ENCODE results near the gene NIM1K.
"Not testable (repeated sequence)": the region's sequence is repeated elsewhere in the genome, so short reads cannot be mapped to it uniquely, and the experiment has no call there.

NIM1K gene

DNA sequence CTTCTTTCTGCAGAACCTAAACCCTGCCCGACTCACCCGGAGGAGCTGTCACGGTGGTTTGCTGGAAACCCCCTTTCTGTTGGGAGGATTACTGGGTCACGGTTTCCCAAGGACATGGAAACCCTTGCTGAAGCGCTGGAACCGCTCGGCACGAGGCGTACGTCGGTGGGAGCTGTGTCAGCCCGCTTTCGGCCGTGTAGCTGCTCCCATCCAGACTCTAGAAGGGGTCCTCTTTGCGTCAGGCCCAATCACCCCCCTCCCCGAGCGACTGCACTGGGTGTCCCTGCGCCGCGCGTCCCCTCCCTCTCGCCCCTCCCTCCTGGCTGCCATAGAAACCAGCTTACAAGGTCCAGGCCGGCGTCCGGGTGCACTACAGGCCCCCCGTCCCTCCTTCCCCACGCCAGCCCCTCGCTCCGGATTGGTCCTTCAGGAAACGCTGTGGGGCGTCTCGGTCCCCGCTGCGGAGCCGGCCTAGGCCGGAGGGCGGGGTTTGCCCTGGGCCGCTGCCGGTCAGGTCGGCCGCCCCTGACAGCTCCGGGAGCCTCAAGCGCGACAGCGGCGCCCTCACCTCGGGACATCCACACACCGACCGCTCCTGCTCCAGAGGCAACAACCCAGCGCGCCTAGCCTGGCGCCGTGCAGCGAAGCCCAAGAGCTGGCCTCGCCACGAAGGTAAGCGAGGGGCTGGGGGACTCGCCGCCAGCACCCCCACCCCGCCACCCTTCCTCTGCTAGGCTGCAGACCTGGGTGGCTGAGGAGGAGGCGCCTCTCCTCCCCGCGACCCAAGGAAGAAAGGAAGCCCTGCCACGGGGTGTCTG lies at the start of gene NIM1K:
Gene NIM1K, plus strand, starts transcription at position 486 of the 818 bp plus-strand sequence. CDS start 53,551 bp downstream, outside the sequence.
- DNase-seq = peak; percentile 83

DNA sequence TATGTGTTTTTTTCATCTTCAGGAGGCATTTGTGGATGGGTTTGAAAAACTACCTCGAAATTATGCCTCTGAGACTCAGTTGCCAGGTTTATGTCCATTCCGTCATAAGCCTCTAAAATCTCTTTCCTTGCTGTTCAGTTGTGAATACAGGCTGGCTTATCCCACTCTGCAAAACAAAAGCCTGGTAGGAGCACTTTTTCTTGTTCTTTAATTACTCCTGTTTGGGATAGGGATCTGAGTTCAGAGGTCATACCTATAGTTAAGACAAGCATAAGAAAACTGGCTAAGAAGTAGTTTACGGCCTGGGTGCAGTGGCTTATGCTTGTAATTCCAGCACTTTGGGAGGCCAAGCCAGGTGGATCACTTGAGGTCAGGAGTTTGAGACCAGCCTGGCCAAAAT lies 47.0 kb upstream of the NIM1K start:
- DNase-seq = no peak

DNA sequence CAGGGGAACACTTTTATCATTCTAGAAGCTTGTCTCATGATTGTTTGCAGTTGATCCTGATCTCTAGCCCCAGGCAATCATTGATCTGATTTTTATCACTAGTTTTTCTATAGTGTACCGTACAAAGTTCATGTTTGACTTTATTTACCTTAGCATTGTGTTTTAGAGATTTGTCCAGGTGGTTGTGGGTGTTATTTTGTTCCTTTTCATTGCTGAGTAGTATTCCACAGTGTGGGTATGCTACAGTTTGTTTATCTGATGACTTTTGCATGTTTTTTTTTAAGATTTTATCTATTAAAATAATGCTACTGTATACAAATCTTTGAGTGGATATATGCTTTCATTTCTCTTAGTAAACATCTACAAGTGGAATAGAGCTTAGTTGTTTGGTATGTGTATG lies 45.1 kb upstream of the NIM1K start:
- no peak for DNase-seq

DNA sequence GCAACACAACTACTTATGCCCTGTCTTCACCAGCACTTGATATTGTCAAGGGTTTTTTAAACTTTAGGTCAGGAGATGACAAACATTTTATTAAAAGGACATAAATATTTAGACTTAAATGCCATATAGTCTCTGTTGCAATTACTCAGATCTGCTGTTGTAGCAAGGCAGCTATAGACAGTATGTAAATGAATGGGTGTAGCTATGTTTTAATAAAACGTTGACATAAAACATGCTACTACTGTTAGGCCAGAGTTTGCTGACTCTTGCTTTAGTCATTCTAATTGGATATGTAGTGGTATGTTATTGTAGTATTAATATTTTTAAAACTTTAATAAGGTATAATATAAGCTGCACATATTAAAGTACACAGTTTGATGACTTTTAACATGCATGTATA lies 43.6 kb upstream of the NIM1K start:
- DNase-seq = no peak

DNA sequence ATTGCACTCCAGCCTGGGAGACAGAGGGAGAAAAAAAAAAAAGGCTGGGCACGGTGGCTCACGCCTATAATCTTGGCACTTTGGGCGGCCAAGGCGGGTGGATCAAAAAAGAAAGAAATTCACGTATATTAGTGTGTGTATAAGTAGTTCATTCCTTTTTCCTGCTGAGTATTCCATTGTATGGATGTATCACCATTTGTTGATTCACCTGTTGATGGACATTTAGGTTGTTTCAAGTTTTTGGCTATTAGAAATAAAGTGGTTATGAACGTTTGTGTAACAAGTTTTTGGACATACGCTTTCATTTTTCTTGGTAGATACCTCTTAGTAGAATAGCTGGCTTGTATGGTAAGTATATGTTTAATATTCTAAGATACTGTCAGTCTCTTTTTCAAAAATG lies 42.8 kb upstream of the NIM1K start:
- no peak for DNase-seq

DNA sequence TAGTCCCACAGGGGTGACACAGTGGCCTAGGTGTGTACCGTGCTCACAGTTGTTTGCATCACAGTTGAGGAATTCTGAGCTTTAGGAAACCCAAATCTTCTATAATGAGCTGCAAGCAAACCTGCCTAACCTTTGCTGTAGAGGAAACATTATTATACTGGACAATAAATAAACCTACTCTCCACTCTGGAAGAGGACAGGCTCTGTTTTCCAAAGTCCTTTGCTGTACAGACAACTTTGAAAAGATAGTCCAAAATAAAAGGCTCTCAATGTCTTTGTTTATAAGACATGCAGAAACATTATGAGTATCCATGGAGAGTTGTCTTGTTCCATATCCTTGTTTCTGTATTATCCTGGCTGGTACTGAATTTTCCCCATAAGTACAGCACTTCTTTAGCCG lies 42.0 kb upstream of the NIM1K start:
- DNase-seq = no peak

DNA sequence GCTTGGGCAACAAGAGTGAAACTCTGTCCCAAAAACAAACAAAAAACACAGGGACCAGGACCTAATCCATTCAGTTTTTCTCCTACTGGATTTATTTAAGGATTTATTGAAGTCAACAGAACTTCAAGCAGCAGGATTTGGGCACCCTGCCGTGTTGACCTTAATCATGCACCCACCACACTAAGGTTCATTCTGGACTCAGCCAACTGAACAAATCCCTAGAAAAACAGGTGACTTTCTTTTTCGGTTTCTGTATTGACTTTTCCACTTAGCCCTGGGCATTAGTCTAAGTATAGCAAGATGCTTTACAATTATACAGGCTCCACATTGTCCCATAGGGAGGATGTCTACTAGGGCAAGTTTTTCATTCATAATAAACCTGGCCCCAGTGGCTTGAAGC lies 41.3 kb upstream of the NIM1K start:
- no peak for DNase-seq

DNA sequence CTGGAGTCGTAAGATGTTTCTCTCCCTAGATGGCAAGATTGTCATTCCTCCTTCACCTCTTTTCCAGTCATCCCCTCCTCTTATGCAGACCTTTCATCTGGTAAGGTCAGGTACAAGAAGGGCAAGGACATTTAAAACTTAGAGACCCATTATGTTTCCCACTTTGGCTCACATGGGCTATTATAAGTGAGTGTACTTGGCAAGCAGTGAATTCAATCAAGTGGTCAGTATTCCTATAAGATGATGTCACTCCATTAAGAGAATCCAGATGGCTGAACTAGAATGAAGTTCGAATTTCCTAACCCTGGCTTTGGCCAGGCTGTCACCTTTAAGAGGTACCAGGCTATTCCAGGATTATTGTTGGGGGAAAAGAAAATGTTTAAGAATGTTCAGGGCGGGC lies 39.1 kb upstream of the NIM1K start:
- no peak for DNase-seq

DNA sequence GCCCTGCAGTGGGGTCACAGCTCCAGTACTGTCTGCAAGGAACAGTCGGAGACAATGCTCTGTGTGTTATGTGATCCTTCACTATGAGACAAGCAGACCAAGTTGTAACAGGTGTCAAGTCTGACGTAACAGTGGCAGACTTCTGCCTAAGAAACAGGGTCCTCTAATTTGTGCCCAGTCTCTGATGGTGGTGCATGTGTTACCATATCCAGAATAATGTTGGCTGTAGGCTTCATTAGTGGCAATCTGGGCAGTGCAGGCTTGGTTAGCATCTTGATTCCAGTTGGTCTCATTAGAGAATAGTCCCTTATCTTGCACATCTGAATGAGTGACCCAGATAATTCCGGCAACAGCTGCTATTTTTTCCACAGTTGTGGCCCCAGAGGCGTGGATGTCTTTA lies 37.6 kb upstream of the NIM1K start:
- DNase-seq = no peak

DNA sequence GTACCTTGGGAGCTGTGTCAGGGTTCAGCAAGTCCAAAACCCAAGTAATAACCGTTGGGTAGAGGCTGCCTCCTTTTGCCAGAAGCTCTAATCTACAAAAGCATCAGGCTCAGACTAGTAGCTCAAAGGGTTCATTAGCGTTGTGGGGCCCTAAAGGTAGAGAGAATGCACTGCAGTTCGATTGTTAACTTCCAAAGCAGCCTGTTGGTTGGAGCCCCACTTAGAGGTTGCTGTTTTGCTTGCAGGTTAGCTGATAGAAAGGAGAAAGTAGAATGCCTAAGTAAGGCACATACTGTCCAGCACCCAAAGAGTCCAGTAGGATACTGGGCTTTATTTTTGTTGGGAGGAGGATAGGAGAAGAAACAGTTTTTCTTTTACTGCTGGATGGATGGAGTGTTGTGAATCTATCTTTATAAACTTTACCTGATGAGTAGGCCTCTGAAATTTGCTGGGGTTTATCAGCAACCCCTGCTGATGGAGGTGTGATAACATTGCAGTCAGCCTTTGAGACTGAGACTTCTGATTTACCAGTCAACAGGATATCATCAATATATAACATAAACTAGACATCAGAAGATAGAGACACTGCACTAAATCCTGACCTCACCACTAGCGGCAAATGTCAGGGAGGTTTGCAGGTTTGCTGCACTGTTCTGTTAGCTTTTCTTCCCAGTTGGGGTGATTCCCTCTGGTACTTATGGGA lies 36.5 kb upstream of the NIM1K start:
- DNase-seq = no peak

DNA sequence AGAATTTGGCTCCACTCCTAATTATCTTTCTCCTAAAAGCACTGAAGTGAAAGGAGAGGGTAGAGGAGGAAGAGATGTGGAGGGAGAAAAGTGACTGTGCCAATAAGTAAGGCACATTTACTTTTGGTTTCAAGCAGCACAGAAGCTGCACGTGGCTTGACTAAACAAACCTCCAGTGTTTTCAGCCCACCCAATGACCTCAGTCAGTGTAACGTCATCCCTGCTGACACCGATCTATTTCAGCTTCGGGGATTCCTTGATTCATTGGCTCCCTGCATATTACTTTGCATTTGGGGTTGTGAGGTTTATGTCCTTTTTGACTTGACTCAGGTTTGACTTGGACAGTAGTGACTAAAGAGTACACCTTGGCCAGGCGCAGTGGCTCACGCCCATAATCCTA lies 35.6 kb upstream of the NIM1K start:
- no peak for DNase-seq

DNA sequence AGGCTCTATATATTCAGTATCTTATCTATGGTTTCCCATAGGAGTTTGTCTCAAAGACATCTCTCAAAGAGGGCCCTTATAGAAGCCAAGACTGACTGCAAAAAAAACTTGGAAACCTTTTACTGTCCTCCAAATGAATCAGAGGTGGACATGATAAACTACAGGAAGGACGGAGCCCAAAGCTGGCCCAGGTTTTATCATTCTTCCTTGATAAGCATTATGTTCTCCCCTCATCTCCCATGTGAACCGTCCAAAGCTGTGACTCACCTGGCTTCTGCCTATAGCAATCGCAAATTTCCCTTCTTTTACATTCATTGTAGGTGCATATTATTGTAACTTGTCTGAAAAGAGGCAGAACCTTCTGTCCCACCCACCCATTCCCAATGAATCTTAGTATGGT lies 35.0 kb upstream of the NIM1K start:
- no peak for DNase-seq

DNA sequence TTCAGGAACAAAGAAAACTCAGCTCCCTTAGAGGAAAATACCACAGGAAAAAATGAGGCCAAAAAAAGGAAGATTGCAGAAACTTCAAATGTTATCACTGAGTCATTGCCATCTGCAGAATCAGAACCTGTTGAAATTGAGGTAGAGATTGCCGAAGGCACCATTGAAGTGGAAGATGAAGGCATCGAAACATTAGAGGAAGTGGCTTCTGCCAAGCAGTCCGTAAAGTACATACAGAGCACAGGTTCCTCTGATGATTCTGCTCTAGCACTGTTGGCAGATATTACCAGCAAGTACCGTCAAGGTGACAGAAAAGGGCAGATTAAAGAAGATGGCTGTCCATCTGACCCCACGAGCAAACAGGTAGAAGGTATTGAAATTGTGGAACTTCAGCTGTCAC lies 30.8 kb upstream of the NIM1K start:
- no peak for DNase-seq

DNA sequence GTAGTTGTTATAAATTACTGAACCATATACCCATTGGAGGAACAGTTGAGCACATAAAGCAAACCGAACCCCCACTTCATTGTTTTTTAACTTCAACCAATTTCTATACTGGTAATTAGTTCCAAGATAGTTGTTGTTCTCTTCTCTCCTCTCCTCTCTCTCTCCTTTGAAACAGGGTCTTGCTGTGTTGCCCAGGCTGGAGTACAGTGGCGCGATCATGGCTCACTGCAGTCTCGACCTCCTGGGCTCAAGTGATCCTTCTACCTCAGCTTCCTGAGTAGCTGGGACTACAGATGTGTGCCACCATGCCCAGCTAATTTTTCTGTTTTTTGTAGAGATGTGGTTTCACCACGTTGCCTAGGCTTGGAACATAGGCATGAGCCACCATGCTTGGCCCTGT lies 27.2 kb upstream of the NIM1K start:
- not testable (repeated sequence) for DNase-seq

DNA sequence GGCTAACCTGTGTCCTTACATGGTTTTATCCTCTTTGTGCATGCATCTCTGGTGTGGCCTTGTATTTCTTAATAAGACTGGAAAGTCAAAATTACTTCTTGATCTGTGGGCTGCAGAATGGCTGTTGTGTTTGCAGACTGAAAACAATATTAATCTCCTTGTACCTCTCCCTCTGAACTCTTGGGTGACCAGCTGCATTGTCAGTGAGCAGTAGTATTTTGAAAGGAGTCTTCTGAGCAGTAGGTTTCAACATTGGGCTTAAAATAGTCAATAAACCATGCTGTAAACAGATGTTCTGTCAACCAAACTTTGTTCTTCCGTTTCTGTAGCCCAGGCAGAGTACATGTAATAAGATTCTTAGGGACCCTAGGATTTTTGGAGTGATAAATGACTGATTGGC lies 26.7 kb upstream of the NIM1K start:
- no peak for DNase-seq

DNA sequence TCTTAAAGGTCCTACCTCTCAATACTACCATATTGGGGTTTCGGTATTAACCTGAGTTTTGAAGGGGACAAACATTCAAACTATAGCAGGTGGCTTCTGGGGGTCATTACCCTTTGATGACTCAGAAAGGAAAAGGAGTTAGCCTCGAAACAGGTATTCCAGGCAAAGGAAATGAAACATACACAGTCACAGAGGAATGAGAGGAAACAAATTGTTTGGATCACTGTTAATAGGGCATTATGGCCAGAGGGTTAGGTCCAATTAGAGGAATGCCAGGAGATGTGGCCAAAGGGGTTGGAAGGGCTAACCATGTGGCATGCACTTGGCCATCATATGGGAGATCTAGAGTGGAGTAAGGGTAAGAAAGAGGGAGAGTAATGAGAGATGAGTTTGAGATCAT lies 23.9 kb upstream of the NIM1K start:
- DNase-seq = no peak

DNA sequence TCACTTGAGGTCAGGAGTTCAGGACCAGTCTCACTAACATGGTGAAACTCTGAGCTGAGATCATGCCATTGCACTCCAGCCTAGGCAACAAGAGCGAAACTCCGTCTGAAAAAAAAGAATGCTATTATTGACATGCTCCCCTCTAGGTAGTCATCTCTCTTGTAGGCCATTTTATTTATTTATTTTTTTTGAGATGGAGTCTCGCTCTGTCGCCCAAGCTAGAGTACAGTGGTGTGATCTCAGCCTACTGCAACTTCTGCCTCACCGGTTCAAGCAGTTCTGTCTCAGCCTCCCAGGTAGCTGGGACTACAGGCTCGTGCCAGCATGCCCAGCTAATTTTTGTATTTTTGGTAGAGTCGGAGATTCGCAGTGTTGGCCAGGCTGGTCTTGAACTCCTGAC lies 20.6 kb upstream of the NIM1K start:
- DNase-seq = no peak

DNA sequence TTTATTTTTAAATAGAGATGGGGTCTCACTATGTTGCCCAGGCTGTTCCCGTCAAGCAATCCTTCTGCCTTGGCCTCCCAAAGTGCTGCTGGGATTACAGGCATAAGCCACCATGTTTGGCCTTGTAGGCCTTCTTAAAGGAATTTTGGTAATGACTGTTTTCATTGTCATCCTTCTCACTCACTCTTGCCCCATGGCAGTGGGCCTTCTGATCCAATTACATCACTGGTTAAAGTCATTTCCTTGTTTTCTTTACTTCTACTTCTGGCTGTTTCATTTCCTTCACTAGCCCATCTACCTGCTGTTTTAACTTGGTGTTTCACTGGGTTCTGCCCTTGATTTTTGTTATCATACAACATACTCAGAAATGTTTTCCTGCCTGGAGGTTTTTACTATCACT lies 20.1 kb upstream of the NIM1K start:
- no peak for DNase-seq

DNA sequence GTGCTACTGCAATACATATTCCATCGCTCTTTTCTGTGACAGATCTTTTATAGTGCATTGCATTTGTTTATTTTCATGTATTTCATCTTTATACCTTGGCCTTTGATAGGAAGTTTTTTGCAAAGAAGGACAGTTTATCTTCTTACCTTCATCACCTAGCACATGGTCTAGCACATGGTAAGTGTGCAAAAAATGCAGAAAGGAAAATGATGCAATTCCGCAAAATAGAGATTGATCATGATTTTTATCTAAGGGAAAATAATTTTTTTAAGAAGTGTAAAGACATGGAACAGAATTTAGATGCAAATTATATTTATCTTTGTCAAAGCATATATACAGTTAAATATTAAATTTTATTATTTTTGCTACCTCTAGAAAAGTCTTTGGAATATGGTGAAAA lies 19.2 kb upstream of the NIM1K start:
- no peak for DNase-seq

DNA sequence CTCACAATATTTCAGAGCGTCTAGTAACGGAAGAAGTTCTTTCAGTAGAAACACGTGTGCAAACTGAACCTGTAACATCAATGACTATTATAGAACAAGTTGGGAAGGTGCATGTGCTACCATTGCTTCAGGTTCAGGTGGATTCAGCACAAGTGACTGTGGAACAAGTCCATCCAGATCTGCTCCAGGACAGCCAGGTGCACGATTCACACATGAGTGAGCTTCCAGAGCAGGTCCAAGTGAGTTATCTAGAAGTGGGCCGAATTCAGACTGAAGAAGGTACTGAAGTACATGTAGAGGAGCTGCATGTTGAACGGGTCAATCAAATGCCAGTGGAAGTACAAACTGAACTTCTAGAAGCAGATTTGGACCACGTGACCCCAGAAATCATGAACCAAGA lies 17.4 kb upstream of the NIM1K start:
- no peak for DNase-seq

DNA sequence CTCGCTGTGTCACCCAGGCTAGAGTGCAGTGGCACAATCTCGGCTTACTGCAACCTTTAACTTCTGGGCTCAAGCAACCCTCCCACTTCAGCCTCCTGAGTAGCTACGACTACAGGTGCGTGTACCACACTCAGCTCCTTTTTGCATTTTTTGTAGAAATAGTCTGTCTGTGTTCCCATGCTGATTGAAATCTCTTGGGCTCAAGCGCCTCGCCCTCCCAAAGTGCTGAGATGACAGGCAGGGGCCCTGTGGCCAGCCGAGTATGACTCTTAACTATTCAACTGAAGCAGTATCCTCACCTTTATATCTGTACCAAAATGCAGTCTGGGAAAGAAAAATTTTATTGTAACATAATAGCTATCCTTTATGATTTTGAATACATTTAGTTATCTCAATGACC lies 12.2 kb upstream of the NIM1K start:
- no peak for DNase-seq

DNA sequence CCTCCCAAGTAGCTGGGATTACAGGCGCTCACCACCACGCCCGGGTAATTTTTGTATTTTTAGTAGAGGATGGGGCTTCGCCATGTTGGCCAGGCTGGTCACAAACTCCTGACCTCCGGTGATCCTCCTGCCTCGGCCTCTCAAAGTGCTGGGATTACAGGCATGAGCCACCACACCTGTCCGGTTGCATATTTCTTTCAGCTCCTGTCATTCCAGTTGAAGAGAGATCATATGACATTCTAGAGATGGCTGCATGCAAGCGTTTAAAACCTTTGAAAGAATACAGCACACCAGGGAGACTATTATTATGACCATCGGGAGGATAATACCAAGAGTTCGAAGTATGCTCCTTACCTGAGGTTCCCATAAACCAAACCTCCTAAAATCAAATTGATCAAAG lies 9.6 kb upstream of the NIM1K start:
- DNase-seq = no peak

DNA sequence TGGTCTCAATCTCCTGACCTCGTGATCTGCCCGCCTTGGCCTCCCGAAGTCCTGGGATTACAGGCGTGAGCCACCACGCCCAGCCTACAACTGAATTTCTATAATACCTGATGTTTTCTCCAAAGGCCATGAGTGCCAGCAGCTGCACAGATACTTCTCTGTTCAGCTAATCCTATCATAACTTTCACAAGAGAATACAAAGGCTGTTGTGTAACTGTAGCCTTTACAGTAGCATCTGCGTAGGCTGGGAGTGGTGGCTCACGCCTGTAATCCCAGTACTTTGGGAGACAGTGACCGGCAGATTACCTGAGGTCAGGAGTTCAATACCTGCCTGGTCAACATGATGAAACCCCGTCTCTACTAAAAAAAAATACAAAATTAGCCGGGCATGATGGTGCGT lies 8.9 kb upstream of the NIM1K start:
- not testable (repeated sequence) for DNase-seq

DNA sequence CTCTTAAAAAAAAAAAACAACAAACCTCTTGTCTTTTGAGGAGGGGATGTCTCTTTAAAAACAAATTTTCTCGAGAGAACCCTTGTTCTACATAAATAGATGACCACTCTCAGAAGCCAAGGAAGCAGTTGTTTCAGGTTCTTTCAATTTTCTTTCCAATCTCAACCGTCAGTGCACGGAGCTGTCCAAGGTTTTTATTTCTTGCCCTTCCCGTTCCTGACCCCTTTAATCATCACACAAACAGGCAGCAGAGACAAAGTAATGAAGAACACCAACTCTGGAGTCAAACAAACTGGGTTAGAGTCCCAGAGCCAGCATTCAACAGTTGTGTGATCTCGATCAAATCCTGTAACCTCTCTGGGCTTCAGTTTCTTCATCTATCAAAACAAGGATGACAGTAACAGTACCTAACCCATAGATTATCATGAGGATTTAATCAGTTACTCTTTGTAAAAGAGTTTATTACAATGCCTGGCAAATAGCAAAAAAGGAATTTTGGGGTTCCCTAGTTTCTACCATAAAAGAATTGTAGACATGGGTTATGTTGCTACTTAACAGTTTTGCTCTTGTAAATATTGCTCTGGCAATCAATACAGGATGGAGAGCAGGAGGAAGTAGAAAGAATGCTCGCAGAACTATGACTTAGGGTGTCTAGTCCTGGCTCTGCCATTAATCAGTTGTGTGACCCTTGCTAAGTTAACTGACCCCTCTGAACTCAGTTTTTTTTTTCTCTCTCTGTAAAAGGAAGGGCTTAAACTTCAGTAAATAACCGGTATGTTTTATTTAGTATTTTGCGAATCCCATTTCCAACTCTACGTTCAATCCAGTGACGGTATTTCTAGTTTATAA lies 1.0 kb upstream of the NIM1K start:
- DNase-seq = no peak
